IPS DF 6.9 (cell line): ENCODE data around the gene CEP55.

Source experiments
- DNase-seq: peaks from one replicate; pipeline ENCODE4 v3.0.0-alpha.2; 2013; ENCODE audit warnings: low read depth, low spot score
- H3K27ac ChIP-seq: one replicate; pipeline ENCODE4 v1.5.1; 2013; ENCODE audit warnings: low read length, control low read depth
- H3K27me3 ChIP-seq: 2 replicates; pipeline ENCODE4 v1.6.1; 2013; ENCODE audit warnings: mild to moderate bottlenecking, low read length; ENCODE audit not compliant: control insufficient read depth, insufficient read depth
- H3K36me3 ChIP-seq: 2 replicates; pipeline ENCODE4 v1.6.1; 2013; ENCODE audit warnings: low read length; ENCODE audit not compliant: control insufficient read depth, insufficient read depth
- H3K4me1 ChIP-seq: 2 replicates; pipeline ENCODE4 v1.6.1; 2013; ENCODE audit warnings: low read length; ENCODE audit not compliant: control insufficient read depth, insufficient read depth
- H3K4me3 ChIP-seq: 2 replicates; pipeline ENCODE4 v1.5.1; 2013; ENCODE audit warnings: mild to moderate bottlenecking, low read length
- H3K9me3 ChIP-seq: 2 replicates; pipeline ENCODE4 v1.6.1; 2013; ENCODE audit warnings: low read length, inconsistent platforms; ENCODE audit not compliant: control insufficient read depth, insufficient read depth
- WGBS: extraction: QIAGEN DNeasy Blood & Tissue Kit; methylation state at CpG from one replicate; pipeline ENCODE4 v1.1.7; 2013; ENCODE audit warnings: mixed read lengths, missing lambda C conversion rate; ENCODE audit not compliant: insufficient read length, insufficient coverage; 5-methylcytosine and 5-hydroxymethylcytosine counted together

CEP55 gene

DNA sequence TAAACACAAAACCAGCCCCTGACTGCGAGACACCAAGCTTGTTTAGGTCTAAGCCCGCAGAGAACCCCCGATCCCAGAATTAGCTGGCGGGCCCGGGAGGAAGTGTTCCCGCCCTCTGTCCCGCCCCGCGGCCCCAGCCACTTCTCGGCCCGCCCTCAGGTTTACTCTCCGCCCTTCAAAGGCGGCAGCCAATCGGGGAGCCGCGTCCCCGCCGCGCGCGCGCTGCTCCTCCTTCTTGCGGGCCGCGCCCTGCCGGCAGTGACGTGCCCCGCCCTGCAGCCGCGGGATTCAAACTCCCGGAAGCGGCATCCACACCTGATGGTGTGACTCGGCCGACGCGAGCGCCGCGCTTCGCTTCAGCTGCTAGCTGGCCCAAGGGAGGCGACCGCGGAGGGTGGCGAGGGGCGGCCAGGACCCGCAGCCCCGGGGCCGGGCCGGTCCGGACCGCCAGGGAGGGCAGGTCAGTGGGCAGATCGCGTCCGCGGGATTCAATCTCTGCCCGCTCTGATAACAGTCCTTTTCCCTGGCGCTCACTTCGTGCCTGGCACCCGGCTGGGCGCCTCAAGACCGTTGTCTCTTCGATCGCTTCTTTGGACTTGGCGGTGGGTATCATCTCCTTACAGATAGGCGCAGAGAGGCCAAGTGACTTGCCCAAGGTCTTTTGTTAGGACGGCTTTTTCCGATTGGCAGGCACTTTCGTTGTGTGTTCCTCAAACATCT lies at the start of gene CEP55:
Gene CEP55, plus strand, starts transcription at position 291 of the 720 bp plus-strand sequence. CDS start 3,440 bp downstream, outside the sequence.
- peak; percentile 64 for DNase-seq
- no peaks in the 10 kb centered on the region; the same call in 1 of the 2 replicates for H3K4me1 ChIP-seq
- no peaks in the 10 kb centered on the region for H3K27me3 ChIP-seq
- peak within 1 kb of the TSS; percentile 84; the same call in 1 of the 2 replicates for H3K4me3 ChIP-seq
- H3K27ac ChIP-seq: no peak within 1 kb of the TSS
- WGBS: no CpG with 5 or more reads among the region's 68 CpGs
- H3K36me3 ChIP-seq: no peaks in the 10 kb centered on the region
- no peaks in the 10 kb centered on the region for H3K9me3 ChIP-seq

DNA sequence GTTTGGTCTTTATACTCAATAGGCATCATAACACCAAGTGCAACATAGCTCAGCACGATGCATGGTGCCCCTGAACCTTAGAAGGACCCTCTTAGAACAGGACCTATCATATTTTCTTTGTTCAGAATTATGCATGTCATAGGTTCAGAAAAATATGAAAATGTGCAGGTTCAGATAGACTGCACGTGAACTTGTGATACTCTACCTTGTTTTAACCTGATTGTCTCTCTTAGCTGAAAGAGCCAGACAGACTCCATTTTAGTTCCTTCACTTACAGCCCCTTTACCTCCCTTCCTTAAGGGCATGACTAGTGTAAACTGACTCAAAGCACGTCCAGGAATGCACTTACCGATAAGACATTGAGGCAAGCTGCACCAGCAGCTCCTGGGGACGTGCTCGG lies 49.4 kb upstream of the CEP55 start:
- Histone ChIP-seq H3K9me3 (no peaks in the 10 kb centered on the region), H3K4me3 (no peak overlapping the region), H3K4me1 (peaks cover 2% of the 10 kb centered on the region; the same call in 1 of the 2 replicates), H3K36me3 (no peaks in the 10 kb centered on the region), H3K27ac (no peak overlapping the region), H3K27me3 (no peaks in the 10 kb centered on the region)
- WGBS: no CpG with 5 or more reads among the region's 6 CpGs
- DNase-seq: no peak

DNA sequence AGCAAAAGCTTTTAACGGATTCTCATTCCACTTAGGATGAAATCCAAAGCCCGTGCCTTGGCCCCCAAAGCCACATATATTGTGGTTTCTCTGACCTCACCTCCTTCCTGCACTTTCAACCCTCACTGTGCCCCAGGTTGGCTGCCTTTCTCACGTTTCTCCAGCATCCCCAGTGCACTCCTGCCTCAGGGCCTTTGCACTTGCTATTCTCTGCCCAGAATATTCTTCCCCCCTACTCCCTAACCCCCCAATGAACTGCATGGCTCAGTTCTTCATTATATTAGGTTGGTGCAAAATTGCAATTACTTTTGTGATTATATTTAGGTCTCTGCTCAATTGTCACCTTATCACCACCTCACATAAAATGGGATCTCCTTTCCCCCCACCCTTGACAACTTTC lies 48.4 kb upstream of the CEP55 start:
- no peaks in the 10 kb centered on the region for H3K27me3 ChIP-seq
- H3K4me1 ChIP-seq: peaks cover 2% of the 10 kb centered on the region; the same call in 1 of the 2 replicates
- H3K27ac ChIP-seq: no peak overlapping the region
- H3K36me3 ChIP-seq: no peaks in the 10 kb centered on the region
- WGBS: no CpG with 5 or more reads among the region's 3 CpGs
- no peak overlapping the region for H3K4me3 ChIP-seq
- no peak for DNase-seq
- H3K9me3 ChIP-seq: no peaks in the 10 kb centered on the region

DNA sequence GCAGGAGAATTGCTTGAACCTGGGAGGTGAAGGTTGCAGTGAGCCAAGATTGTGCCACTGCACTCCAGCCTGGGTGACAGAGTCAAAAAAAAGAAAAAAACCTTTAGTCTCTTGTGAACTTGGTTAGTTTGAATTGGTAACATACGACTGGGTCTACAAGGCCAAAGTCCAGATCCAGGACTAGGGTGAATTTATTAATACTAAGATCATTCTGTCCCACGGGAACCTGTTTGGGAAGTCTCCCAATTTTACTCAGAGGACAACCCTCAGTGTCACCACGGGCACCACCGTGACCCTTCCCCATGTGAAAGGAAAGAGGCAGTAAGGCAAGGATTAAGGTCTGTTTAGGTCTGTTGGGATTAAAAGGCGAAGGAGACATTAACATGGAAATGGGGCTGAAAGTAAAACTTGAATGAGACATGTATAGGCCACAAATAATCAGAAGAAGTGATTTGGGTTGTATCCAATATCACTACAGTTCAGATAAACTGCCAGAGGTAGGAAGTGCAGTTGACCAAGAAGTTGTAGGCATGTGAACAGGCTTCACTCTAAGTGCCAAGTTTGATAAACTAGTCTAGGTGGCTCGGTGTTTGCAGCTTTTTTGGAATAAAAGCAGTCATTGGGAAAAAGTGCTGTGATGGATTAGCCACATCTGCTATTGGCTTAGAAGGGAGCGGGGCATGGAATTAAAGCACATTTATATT lies 45.0 kb upstream of the CEP55 start:
- DNase-seq: no peak
- Histone ChIP-seq H3K36me3 (no peaks in the 10 kb centered on the region), H3K4me3 (no peak overlapping the region), H3K9me3 (no peaks in the 10 kb centered on the region), H3K4me1 (no peaks in the 10 kb centered on the region), H3K27ac (no peak overlapping the region), H3K27me3 (no peaks in the 10 kb centered on the region)
- no CpG with 5 or more reads among the region's 7 CpGs for WGBS

DNA sequence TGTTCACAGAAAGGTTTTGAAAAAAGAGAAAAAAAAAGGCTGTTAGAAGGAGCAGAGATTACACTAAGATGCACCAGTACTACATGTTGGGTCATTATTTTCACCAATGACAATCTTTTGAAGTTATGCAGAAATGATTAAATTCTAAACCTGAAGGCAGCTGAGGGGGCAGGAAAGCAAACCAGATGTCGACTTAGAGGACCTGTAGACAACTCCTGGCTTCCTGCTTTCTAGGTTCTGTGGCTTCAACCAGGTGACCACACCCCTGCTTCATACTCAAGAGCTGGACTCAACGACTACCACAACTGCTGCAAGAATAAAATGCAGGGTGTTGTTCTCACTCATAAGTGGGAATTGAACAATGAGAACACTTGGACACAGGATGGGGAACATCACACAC lies 44.3 kb upstream of the CEP55 start:
- no peak overlapping the region for H3K27ac ChIP-seq
- no peak for DNase-seq
- no peak overlapping the region for H3K4me3 ChIP-seq
- H3K4me1 ChIP-seq: no peaks in the 10 kb centered on the region
- no peaks in the 10 kb centered on the region for H3K27me3 ChIP-seq
- no peaks in the 10 kb centered on the region for H3K36me3 ChIP-seq
- no peaks in the 10 kb centered on the region for H3K9me3 ChIP-seq
- WGBS: no CpG with 5 or more reads among the region's 2 CpGs

DNA sequence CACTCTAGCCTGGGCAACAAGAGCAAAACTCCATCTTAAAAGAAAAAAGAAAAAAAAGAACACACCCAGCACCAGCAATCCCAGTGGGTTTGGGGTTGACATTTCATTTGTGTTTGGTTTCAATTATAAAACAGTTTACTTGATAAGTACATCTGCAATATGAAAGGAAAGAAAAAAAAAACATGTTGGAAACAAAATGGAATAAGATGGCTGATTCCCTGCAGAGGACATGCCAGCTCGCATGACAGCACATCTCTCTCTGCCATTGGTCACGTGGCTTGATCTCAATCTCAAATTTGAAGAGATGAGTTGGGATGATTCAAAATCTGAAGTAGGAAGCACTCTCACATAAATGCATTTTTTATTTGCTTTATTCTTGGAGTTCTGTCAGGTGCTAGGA lies 42.3 kb upstream of the CEP55 start:
- no peaks in the 10 kb centered on the region for H3K36me3 ChIP-seq
- H3K27ac ChIP-seq: no peak overlapping the region
- no CpG with 5 or more reads among the region's 2 CpGs for WGBS
- DNase-seq: no peak
- H3K9me3 ChIP-seq: no peaks in the 10 kb centered on the region
- H3K4me1 ChIP-seq: no peaks in the 10 kb centered on the region
- no peaks in the 10 kb centered on the region for H3K27me3 ChIP-seq
- H3K4me3 ChIP-seq: no peak overlapping the region

DNA sequence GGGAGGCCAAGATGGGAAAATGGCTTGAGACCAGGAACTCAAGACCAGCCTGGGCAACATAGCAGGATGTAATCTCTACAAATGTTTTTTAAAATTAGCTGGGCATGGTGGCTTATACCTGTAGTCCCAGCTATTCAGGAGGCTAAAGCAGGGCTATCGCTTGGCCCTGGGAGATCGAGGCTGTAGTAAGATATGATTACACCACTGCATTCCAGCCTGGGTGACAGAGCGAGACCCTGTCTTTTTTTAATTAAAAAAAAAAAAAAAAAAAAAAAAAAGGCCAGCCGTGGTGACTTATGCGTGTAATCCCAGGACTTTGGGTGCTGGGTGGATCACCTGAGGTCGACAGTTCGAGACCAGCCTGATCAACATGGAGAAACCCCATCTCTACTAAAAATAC lies 41.7 kb upstream of the CEP55 start:
- Histone ChIP-seq H3K9me3 (no peaks in the 10 kb centered on the region), H3K4me3 (no peak overlapping the region), H3K36me3 (no peaks in the 10 kb centered on the region), H3K27me3 (no peaks in the 10 kb centered on the region), H3K4me1 (no peaks in the 10 kb centered on the region), H3K27ac (no peak overlapping the region)
- no peak for DNase-seq
- WGBS: no CpG with 5 or more reads among the region's 7 CpGs

DNA sequence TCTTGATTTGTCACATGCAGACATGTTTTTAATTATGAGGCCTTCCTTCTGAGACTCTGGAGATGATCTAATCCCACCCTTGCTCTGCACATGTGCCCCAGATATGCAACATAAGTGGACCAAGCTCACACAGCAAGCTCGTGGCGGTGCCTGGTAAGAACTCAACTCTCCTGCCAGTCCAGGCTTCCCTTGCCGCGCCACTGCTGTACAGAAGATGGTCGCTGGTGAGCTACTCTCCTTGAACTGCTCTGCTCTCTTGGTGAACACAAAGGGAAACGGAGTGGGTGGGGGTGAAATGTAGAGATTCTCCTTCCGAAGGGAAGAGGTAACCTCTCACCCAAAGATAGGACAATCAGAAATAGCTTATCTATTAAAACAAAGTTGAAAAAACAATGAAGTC lies 39.9 kb upstream of the CEP55 start:
- no peak for DNase-seq
- Histone ChIP-seq H3K4me3 (no peak overlapping the region), H3K27ac (no peak overlapping the region), H3K36me3 (no peaks in the 10 kb centered on the region), H3K9me3 (no peaks in the 10 kb centered on the region), H3K4me1 (no peaks in the 10 kb centered on the region), H3K27me3 (no peaks in the 10 kb centered on the region)
- WGBS: no CpG with 5 or more reads among the region's 7 CpGs

DNA sequence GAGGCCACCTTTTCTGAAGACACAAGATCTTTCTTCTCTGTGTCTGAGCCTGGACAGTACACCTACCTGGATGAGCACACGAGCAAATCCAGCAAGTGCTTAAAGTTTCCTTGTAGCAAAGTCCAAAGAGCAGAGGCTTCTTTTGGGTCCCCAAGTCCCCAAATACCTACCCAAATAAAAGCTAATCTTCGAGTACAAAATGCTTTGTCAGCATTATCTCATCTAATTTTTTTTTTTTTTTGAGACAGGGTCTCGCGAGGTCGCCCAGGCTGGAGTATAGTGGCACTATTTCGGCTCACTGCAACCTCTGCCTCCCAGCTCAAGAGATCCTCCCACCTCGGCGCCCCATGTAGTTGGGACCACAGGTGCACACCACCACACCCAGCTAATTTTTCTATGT lies 38.9 kb upstream of the CEP55 start:
- no peak for DNase-seq
- H3K27me3 ChIP-seq: no peaks in the 10 kb centered on the region
- no CpG with 5 or more reads among the region's 8 CpGs for WGBS
- no peaks in the 10 kb centered on the region for H3K4me1 ChIP-seq
- H3K27ac ChIP-seq: no peak overlapping the region
- no peaks in the 10 kb centered on the region for H3K9me3 ChIP-seq
- no peaks in the 10 kb centered on the region for H3K36me3 ChIP-seq
- no peak overlapping the region for H3K4me3 ChIP-seq

DNA sequence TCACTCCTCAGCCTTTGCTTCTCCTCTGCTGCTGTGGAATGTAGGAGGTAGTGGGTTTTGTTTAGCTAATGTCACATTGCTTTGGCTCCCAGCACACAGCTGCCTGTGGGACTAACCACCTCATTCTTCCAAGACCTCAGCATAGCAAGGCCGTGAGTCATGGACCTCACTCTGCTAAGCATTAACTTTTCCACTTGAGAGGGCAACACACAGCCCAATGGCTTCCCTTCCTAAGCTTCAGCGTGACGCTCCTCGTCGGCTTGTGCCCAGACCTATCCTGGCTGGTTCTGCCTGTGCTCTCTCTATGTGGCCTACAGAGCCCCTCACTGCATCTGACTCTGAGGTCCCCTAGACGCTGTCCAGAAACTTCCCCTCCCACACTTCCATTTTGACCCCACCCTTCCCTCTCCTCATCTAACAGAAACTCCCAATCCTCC lies 37.6 kb upstream of the CEP55 start:
- Histone ChIP-seq H3K27me3 (no peaks in the 10 kb centered on the region), H3K27ac (no peak overlapping the region), H3K36me3 (no peaks in the 10 kb centered on the region), H3K4me1 (no peaks in the 10 kb centered on the region), H3K4me3 (no peak overlapping the region), H3K9me3 (no peaks in the 10 kb centered on the region)
- no CpG with 5 or more reads among the region's 6 CpGs for WGBS
- no peak for DNase-seq
